ENCODE data around the gene MARCHF2. TPM values are rescaled to one million over a fixed set of nuclear protein-coding genes. Genes with fewer than 3 reads are reported as not detected.
A peak's percentile ranks its signal among the peaks of the same experiment; 100 is the strongest.
"Not testable (repeated sequence)": the region's sequence is repeated elsewhere in the genome, so short reads cannot be mapped to it uniquely, and the experiment has no call there.

Gene MARCHF2
- total RNA-seq, 3 donors from 2014 or later, result 6.4 to 9.5 (median 6.7) TPM

DNA sequence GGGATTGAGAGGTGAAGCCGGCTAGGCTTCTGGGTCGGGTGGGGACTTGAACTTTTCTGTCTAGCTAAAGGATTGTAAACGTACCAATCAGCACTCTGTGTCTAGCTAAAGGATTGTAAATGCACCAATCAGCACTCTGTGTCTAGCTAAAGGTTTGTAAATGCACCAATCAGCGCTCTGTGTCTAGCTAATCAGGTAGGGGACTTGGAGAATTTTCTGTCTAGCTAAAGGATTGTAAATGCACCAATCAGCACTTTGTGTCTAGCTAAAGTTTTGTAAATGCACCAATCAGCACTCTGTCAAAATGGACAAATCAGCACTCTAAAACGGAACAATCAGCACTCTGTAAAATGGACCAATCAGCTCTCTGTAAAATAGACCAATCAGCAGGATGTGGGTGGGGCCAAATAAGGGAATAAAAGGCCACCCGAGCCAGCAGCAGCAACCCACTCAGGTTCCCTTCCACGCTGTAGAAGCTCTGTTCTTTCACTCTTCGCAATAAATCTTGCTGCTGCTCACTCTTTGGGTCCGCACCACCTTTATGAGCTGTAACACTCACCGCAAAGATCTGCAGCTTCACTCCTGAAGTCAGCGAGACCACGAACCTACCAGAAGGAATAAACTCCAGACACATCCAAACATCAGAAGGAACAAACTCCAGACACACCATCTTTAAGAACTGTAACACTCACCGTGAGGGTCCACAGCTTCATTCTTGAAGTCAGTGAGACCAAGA, 33.8 kb upstream of the MARCHF2 start:
- not testable (repeated sequence) for H3K27me3 Mint-ChIP-seq (ENCODE audit: low read depth); H3K36me3 Mint-ChIP-seq (ENCODE audit: insufficient read depth); DNase-seq; H3K4me1 Mint-ChIP-seq (ENCODE audit: low read depth); ATAC-seq; H3K4me3 Mint-ChIP-seq; H3K9me3 Mint-ChIP-seq

GRCh38 chr19:8384569-8384968, 28.5 kb upstream of the MARCHF2 start:
- not testable (repeated sequence) for DNase-seq; H3K9me3 Mint-ChIP-seq; H3K27me3 Mint-ChIP-seq (ENCODE audit: low read depth)

GRCh38 chr19:8385103-8385502, 28.0 kb upstream of the MARCHF2 start:
- not testable (repeated sequence) for H3K4me1 Mint-ChIP-seq (ENCODE audit: low read depth); H3K36me3 Mint-ChIP-seq (ENCODE audit: insufficient read depth); H3K27me3 Mint-ChIP-seq (ENCODE audit: low read depth); DNase-seq; ATAC-seq; H3K4me3 Mint-ChIP-seq; H3K9me3 Mint-ChIP-seq

More at GRCh38 chr19:8384569-8384968, 28.5 kb upstream of the MARCHF2 start:
- not testable (repeated sequence) for H3K36me3 Mint-ChIP-seq (ENCODE audit: insufficient read depth); ATAC-seq; H3K4me3 Mint-ChIP-seq; H3K4me1 Mint-ChIP-seq (ENCODE audit: low read depth)

DNA sequence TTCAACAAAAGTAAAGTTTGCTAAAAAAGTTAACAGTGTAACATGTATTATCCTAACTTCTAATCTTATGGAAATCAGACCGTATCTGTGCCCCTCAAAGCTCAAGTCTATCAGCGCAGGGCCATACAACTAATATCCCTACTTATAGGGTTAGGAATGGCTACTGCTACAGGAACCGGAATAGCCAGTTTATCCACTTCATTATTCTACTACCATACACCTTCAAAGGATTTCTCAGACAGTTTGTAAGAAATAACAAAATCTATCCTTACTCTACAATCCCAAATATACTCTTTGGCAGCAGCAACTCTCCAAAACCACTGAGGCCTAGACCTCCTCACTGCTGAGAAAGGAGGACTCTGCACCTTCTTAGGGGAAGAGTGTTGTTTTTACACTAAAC, 27.5 kb upstream of the MARCHF2 start:
- not testable (repeated sequence) for H3K4me1 Mint-ChIP-seq (ENCODE audit: low read depth); H3K27me3 Mint-ChIP-seq (ENCODE audit: low read depth); ATAC-seq; H3K4me3 Mint-ChIP-seq; H3K9me3 Mint-ChIP-seq; DNase-seq; H3K36me3 Mint-ChIP-seq (ENCODE audit: insufficient read depth)

DNA sequence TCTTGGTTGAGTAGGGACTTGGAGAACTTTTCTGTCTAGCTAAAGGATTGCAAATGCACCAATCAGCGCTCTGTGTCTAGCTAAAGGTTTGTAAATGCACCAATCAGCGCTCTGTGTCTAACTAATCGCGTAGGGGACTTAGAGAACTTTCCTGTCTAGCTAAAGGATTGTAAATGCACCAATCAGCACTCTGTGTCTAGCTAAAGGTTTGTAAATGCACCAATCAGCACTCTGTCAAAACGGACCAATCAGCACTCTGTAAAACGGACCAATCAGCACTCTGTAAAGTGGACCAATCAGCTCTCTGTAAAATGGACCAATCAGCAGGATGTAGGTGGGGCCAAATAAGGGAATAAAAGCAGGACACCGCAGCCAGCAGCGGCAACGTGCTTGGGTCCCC, 26.7 kb upstream of the MARCHF2 start:
- not testable (repeated sequence) for H3K9me3 Mint-ChIP-seq; H3K4me3 Mint-ChIP-seq; DNase-seq; ATAC-seq; H3K36me3 Mint-ChIP-seq (ENCODE audit: insufficient read depth); H3K4me1 Mint-ChIP-seq (ENCODE audit: low read depth); H3K27me3 Mint-ChIP-seq (ENCODE audit: low read depth)

GRCh38 chr19:8386990-8387389, 26.1 kb upstream of the MARCHF2 start:
- no peak for ATAC-seq
- H3K9me3 Mint-ChIP-seq, result no peaks in the 10 kb centered on the region
- no peak overlapping the region for H3K4me3 Mint-ChIP-seq
- no peak for DNase-seq
- peaks cover 10% of the 10 kb centered on the region for H3K4me1 Mint-ChIP-seq (ENCODE audit: low read depth)
- H3K27me3 Mint-ChIP-seq (ENCODE audit: low read depth), result no peaks in the 10 kb centered on the region
- H3K36me3 Mint-ChIP-seq (ENCODE audit: insufficient read depth), result no peaks in the 10 kb centered on the region

GRCh38 chr19:8387688-8388611, 25.2 kb upstream of the MARCHF2 start:
- DNase-seq (no peak), ATAC-seq (no peak)
- Mint-ChIP-seq H3K4me3 (peak overlapping the region; percentile 51), H3K36me3 (ENCODE audit: insufficient read depth) (no peaks in the 10 kb centered on the region), H3K27me3 (ENCODE audit: low read depth) (no peaks in the 10 kb centered on the region), H3K9me3 (no peaks in the 10 kb centered on the region), H3K4me1 (ENCODE audit: low read depth) (peaks cover 15% of the 10 kb centered on the region)

DNA sequence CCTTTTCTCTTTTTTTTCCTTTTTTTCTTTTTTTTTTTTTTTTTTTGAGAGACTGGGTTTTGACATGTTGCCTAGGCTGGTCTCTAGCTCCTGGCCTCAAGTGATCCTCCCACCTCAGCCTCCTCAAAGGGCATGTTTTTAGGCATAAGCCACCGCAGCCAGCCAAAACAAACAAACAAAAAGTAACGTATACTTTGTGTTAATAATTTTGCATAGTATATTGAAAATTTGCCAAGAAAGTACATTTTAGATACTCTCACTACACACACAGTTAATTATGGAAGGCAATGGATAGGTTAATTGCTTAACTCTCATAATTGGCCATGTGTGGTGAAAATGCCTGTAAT, 24.5 kb upstream of the MARCHF2 start:
- ATAC-seq (no peak), DNase-seq (no peak)
- Mint-ChIP-seq H3K4me1 (ENCODE audit: low read depth) (peaks cover 17% of the 10 kb centered on the region), H3K9me3 (no peaks in the 10 kb centered on the region), H3K4me3 (peak overlapping the region; percentile 40), H3K27me3 (ENCODE audit: low read depth) (no peaks in the 10 kb centered on the region), H3K36me3 (ENCODE audit: insufficient read depth) (no peaks in the 10 kb centered on the region)

- peak within 1 kb of the TSS; percentile 94 for H3K4me3 Mint-ChIP-seq
- H3K27me3 Mint-ChIP-seq (ENCODE audit: low read depth), result no peaks in the 10 kb centered on the region
- no peaks in the 10 kb centered on the region for H3K9me3 Mint-ChIP-seq
- H3K4me1 Mint-ChIP-seq (ENCODE audit: low read depth), result peaks cover 17% of the 10 kb centered on the region
- DNase-seq, result peak; percentile 96
- peak; percentile 95 to 96 for ATAC-seq
- H3K36me3 Mint-ChIP-seq (ENCODE audit: insufficient read depth), result no peaks in the 10 kb centered on the region
These were observed 23.1 kb upstream of the MARCHF2 start, which contains the start of gene RAB11B for GRCh38 chr19:8389891-8390616. Gene RAB11B (plus strand): TSS chr19:8390360. CDS start chr19:8390417, 57 bp downstream.

- H3K36me3 Mint-ChIP-seq (ENCODE audit: insufficient read depth), result no peaks in the 10 kb centered on the region
- H3K27me3 Mint-ChIP-seq (ENCODE audit: low read depth), result no peaks in the 10 kb centered on the region
- peak; percentile 63 to 70 for ATAC-seq
- peaks cover 17% of the 10 kb centered on the region for H3K4me1 Mint-ChIP-seq (ENCODE audit: low read depth)
- H3K4me3 Mint-ChIP-seq, result peak overlapping the region; percentile 72
- H3K9me3 Mint-ChIP-seq, result no peaks in the 10 kb centered on the region
- DNase-seq, result peak; percentile 90
These were observed 22.5 kb upstream of the MARCHF2 start for GRCh38 chr19:8390617-8390981.

DNA sequence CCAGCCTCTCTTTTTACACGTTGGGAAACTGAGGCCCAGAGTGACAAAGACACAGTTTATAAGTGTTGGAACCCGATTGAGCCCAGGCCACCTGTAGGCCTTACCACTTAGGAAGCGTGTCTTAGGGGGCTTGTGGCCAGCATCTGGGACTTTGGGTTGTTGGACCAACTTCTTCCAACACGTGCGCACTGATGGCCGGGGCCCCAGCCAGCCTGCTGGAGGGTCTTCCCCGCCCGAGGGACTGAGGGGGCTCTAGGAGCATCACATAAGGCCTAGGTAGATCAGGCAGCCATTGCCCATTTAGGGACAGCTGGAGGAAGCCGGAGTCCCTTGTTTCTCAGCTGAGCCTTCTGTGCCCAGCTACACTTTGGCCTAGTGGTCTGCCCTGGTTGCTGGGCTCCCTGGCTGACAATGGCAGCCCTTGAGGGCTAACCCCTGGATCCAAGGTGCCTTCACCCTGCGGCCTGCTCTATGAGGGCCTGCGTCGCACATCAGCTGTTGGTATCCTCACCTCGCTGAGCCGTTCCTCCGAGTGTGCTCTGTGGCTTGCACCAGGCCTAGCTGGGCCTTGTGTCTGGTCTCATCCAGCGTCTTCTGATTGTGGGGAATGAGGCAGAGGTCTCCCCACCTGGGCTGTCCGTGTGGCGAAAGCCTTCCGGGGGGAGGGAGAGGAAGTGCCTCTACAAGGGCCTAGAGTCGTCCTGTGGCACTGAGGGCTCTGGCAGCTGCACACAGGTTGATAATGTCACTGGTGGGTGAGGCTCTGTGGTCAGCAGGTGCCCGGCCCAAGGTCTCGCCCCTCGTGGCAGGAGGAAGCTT, 21.7 kb upstream of the MARCHF2 start:
- Mint-ChIP-seq H3K36me3 (ENCODE audit: insufficient read depth) (no peaks in the 10 kb centered on the region), H3K4me3 (peak overlapping the region; percentile 72), H3K9me3 (no peaks in the 10 kb centered on the region), H3K4me1 (ENCODE audit: low read depth) (peaks cover 20% of the 10 kb centered on the region), H3K27me3 (ENCODE audit: low read depth) (no peaks in the 10 kb centered on the region)
- DNase-seq (no peak), ATAC-seq (no peak)

GRCh38 chr19:8392017-8392591, 21.0 kb upstream of the MARCHF2 start:
- peaks cover 25% of the 10 kb centered on the region for H3K4me1 Mint-ChIP-seq (ENCODE audit: low read depth)
- DNase-seq (no peak), ATAC-seq (no peak)
- H3K4me3 Mint-ChIP-seq, result peak overlapping the region; percentile 29
- H3K36me3 Mint-ChIP-seq (ENCODE audit: insufficient read depth), result no peaks in the 10 kb centered on the region
- H3K27me3 Mint-ChIP-seq (ENCODE audit: low read depth), result no peaks in the 10 kb centered on the region
- H3K9me3 Mint-ChIP-seq, result no peaks in the 10 kb centered on the region

- no peaks in the 10 kb centered on the region for H3K27me3 Mint-ChIP-seq (ENCODE audit: low read depth)
- peaks cover 28% of the 10 kb centered on the region for H3K4me1 Mint-ChIP-seq (ENCODE audit: low read depth)
- DNase-seq (no peak), ATAC-seq (no peak)
- no peak overlapping the region for H3K4me3 Mint-ChIP-seq
- no peaks in the 10 kb centered on the region for H3K36me3 Mint-ChIP-seq (ENCODE audit: insufficient read depth)
- no peaks in the 10 kb centered on the region for H3K9me3 Mint-ChIP-seq
These were observed 19.8 kb upstream of the MARCHF2 start for GRCh38 chr19:8393192-8393870.
